ENCODE measurements around the gene HEATR1.
"Not testable (repeated sequence)": the region's sequence is repeated elsewhere in the genome, so short reads cannot be mapped to it uniquely, and the experiment has no call there.

The HEATR1 gene

GRCh38 chr1:236603991-236604904 is at the start of gene HEATR1:
TSS of gene HEATR1 (minus strand) at chr1:236604516. CDS start at chr1:236604095, 421 bp downstream.
- DNase-seq, result peak; percentile 85

GRCh38 chr1:236645016-236645680 is 40.8 kb upstream of the HEATR1 start:
- no peak for DNase-seq

GRCh38 chr1:236642763-236643162 is 38.4 kb upstream of the HEATR1 start:
- DNase-seq, result no peak

GRCh38 chr1:236639686-236640085 is 35.4 kb upstream of the HEATR1 start:
- DNase-seq, result no peak

GRCh38 chr1:236638945-236639344 is 34.6 kb upstream of the HEATR1 start:
- DNase-seq, result no peak

- DNase-seq, result no peak
Observed at GRCh38 chr1:236636017-236636416, 31.7 kb upstream of the HEATR1 start.

- DNase-seq, result no peak
Observed at GRCh38 chr1:236627727-236628408, 23.6 kb upstream of the HEATR1 start.

- no peak for DNase-seq
Observed at GRCh38 chr1:236623371-236624166, 19.3 kb upstream of the HEATR1 start.

- DNase-seq, result no peak
Observed at GRCh38 chr1:236622407-236622806, 18.1 kb upstream of the HEATR1 start.

GRCh38 chr1:236619398-236619797 is 15.1 kb upstream of the HEATR1 start:
- no peak for DNase-seq

- no peak for DNase-seq
Observed at GRCh38 chr1:236618507-236618906, 14.2 kb upstream of the HEATR1 start.

GRCh38 chr1:236615399-236616148 is 11.3 kb upstream of the HEATR1 start:
- DNase-seq, result no peak

- DNase-seq, result no peak
Observed at GRCh38 chr1:236612349-236612748, 8.0 kb upstream of the HEATR1 start.

- peak; percentile 23 for DNase-seq
Observed at GRCh38 chr1:236608930-236609726, 4.8 kb upstream of the HEATR1 start.

GRCh38 chr1:236607597-236607996 is 3.3 kb upstream of the HEATR1 start:
- DNase-seq, result not testable (repeated sequence)

- DNase-seq, result no peak
Observed at GRCh38 chr1:236604905-236605806, 840 bp upstream of the HEATR1 start.

GRCh38 chr1:236602171-236602570 is 2.1 kb downstream of the HEATR1 start:
- no peak for DNase-seq

GRCh38 chr1:236590553-236591150 is 13.7 kb downstream of the HEATR1 start:
- DNase-seq, result no peak

- DNase-seq, result no peak
Observed at GRCh38 chr1:236589531-236589930, 14.8 kb downstream of the HEATR1 start.

GRCh38 chr1:236581528-236581927 is 22.8 kb downstream of the HEATR1 start:
- no peak for DNase-seq
